Nucleus accumbens (tissue), 56 donors: ENCODE data around the gene TMEM260.

Experiments
- DNase-seq, 56 donors: peaks; one replicate each; lab custom pipeline; 2025; lab: John Stamatoyannopoulos, UW

The TMEM260 gene

GRCh38 chr14:56579345-56580220, at the start of gene TMEM260:
TMEM260 (plus strand) TSS chr14:56579798; CDS start chr14:56579915, 117 bp downstream.
- DNase-seq = peak in 55 of 56 donors; percentile 21 to 94 (median 83)

DNA sequence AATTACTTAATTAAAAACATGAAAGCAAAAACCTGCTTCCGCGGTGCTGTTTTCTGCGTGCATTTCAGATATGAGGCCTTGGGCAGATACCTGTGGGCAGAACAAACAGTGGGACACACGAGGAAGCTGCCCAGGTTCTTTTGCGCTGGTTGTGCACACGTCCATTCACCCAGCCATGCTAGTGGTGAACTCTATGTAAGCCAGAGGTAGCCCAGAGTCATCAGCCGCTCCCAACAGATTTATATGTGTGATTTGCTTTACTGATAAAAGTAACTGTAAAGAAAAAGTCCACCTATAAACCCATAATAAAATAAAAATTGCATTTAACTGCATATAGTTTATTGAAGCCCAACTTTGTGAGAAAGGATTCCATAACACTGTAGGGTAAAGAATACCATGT, 47.1 kb upstream of the TMEM260 start:
- no peak for DNase-seq

GRCh38 chr14:56534656-56535055, 44.9 kb upstream of the TMEM260 start:
- DNase-seq = no peak

DNA sequence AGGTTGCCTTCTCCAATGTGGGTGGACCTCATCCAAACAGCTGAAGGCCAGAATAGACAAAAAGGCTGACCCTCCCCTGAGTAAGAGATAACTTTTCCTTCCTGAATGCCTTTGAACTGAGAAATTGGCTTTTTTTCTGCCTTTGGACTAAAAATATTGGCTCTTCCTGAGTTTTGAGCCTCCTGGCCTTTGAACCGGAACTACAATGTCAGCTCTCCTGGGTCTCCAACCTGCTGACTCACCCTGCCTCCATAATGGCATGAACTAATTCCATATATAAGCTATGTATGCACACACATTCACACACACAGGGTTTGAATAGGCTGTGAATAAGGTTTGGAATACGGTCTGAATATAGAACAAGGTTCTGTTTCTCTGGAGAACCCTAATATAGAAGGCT, 39.7 kb upstream of the TMEM260 start:
- DNase-seq = no peak

DNA sequence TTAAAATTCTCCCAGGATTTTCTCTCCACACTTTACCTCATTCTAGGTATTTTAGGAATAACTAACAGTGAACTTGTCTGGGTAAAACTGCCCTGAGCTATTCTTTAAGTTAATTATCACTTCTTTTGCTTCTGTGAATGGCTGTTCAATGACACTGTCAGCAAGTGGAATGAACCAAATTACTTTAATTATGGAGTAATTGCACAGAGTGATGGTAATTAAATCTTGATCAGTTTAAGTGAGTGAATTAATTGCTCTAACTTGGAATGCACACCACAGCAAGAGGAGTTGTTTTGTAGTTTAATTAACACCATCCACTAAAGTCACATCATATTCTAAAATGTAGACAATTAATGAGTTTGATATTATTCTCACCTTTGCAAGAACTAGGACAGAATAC, 36.2 kb upstream of the TMEM260 start:
- DNase-seq = no peak

- DNase-seq = peak in 10 of 56 donors; percentile 1 to 47 (median 12)
Observed at GRCh38 chr14:56549721-56550120, 29.9 kb upstream of the TMEM260 start.

- no peak for DNase-seq
Observed at GRCh38 chr14:56552615-56553014, 27.0 kb upstream of the TMEM260 start.

GRCh38 chr14:56554301-56554700, 25.3 kb upstream of the TMEM260 start:
- no peak for DNase-seq

DNA sequence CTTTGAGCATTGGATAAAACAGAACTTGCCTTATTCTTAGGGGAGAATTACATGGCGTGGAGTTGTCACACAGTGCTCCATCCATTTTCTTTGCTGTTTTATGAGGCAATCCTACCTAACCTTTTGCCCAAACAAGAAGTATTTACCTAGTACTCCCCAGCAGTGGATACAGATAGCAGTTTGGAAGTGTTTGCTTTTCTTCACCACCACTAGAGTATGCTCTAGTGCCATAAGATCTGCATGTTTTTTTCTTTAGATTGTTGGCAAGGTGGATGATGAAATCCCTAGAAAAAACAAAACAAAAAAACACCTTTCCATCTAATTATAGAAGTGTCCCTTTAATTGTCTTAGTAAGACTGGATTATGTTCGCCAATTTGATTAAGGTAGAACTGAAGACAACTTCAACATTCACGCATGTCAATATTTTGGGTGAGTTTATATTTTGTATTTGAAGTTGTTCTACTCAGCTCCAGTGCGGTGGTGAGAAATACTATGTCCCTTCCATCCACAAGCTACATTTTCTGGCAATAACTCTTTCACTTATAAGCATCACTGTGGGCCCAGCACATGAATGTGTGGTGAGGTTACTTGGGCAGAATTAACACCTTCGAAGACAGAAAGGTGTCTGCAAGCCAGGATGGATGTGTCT, 23.6 kb upstream of the TMEM260 start:
- DNase-seq = no peak

GRCh38 chr14:56559182-56559581, 20.4 kb upstream of the TMEM260 start:
- no peak for DNase-seq

DNA sequence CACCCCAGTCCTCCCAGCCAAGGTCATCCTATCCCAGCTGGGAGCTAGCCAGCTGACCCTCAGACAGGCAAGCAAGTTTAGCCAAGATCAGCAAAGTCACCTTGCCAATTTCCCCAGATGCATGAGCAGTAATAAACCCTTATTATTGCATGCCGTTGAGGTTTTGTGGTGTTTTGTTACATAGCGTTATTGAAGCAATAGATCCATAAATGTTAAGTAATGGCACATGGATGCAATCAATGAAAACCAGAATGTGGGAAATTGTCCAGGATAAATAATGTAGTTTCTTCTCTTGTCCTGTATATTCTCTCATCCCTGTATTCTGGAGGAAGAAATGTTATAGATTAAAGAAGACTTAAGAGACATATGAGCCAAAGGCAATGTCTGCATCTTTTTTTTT, 18.0 kb upstream of the TMEM260 start:
- DNase-seq = no peak

GRCh38 chr14:56562883-56563282, 16.7 kb upstream of the TMEM260 start:
- no peak for DNase-seq

DNA sequence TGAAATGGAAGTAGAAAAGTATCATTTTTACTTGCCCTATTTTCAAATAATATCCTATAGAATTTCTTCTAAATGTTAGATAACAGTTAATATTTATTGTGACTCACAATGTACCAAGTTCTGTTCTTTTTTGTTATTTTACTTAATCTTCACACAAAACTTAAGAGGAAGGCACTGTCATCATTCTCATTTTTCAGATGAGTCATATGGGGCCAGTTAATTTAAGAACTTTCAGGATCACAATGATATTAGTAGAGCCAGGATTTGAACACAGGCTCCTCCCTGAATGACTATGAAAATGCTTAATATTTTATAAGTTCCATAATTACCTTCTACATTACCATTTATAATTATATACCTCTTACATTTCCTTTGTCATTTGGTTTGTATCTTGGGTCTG, 10.4 kb upstream of the TMEM260 start:
- DNase-seq = no peak

- no peak for DNase-seq
Observed at GRCh38 chr14:56570295-56570694, 9.3 kb upstream of the TMEM260 start.

DNA sequence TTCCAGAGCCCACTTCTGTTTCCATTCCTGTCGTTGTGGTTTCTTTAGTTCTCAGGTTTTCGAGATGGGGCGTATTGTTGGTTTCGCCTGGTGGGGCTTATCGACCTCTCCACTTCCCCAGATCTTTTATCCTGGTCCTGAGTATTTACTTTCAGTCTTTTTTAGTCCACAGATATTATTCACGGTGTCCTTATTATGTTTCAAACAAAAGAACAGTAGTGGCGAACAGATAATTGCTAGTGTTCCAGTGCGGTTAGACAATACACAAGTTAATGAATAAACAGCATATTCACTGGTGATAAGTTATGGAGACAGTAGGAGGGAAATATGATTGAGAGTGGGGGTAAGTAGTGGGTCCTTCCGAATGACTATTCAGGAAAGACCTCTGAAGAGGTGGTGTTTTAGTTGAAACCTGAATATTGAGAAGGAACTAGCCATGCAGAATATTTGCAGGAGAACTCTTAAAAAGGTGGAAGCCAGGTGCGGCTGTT, 668 bp downstream of the TMEM260 start:
- no peak for DNase-seq

- no peak for DNase-seq
Observed at GRCh38 chr14:56581041-56581727, 1.6 kb downstream of the TMEM260 start.

DNA sequence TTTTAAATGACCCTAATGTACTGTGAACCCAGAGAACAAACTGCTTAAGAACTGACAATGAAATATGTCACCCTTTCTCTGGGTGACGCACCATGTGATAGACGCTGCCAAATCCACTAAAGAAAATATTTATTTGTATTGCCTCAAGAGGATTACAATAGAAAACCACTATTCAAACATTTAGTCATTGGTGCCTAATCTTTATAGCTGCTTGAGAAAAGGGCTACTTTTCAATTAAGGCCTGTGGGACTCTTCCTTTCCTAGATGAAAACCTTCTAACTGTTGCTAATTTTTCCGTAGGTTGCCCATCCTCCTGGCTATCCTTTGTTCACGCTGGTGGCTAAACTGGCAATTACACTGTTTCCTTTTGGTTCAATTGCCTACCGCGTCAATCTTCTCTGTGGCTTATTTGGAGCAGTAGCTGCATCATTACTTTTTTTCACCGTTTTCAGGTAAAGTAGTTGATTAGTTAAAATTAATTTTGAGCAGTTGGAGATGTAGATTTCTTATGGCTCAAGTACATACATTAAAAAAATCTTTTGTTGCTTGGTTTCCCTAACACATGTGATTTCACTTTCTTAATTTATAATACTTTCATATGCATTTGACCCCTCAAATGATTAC, 6.0 kb downstream of the TMEM260 start:
- DNase-seq = peak in 1 of 56 donors; percentile 7

DNA sequence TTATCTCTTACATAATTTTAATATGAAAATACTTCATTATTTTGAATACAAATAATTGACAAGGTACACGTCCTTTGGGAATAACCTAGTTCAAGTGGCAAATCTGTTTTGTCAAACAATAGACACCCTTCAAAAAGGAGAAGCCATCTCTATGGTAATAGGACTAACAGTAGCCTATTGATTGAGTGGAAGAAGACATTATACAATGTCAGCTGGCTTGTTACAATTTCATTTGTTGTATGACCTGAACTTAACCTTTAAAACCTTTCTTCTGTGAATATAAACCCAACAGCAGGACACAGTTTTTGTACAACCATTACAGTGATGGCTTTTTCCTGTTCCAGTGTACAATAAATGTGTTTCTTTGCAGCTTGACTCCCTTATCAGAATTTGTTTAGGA, 8.1 kb downstream of the TMEM260 start:
- DNase-seq = no peak

- DNase-seq = peak in 4 of 56 donors; percentile 1 to 6 (median 1)
Observed at GRCh38 chr14:56590535-56590960, 10.9 kb downstream of the TMEM260 start.

DNA sequence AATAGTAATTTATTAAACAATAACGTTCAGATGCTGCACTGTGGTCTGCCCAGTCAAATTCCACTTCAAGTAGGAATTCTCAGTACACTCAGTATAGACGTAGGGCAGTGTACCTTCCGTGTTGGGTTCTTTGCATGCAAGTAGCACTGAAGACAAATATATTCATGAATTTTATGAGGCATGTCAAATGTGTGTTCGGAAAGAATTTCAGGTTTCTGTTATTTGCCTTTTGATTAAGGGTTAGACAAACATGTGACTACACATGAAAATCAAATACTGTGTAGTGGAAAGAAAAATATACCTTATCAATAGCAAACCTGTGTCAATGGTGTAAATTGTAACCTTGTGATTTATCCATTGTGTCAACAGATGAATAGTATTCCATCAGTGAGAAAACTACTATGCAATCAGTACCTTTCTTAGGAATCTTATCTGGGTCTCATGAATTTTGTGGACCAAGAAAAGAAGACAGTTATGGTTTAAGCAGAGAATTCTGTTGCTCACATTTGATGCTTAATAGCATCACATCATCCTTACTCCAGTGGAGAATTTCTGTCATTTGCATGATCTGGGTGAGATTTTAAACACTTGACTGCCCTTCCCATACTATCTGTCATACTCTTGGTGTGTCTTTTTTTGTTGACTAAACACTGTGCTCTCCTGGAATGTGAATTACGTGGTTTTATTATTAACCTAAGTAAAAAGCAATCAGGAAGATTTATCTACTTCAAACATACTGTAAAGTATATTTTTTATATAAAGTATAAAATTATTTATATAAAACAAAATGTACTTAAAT, 13.3 kb downstream of the TMEM260 start:
- no peak for DNase-seq
